Fibroblast of skin of right quadriceps (primary cell): Measurements from ENCODE around the gene LDHA.

Experiments used
- DNase-seq: peaks from one replicate; pipeline ENCODE4 v3.0.0-alpha.2; 2013

Gene LDHA

GRCh38 chr11:18394275-18394927, at the start of gene LDHA:
LDHA (plus strand) TSS chr11:18394563; CDS start chr11:18396843, 2,280 bp downstream.
- peak; percentile 97 for DNase-seq

- peak; percentile 84 for DNase-seq
Observed at GRCh38 chr11:18347471-18348125, 46.8 kb upstream of the LDHA start.

- DNase-seq = peak; percentile 36
Observed at GRCh38 chr11:18352581-18352980, 41.8 kb upstream of the LDHA start.

GRCh38 chr11:18358646-18359045, 35.7 kb upstream of the LDHA start:
- no peak for DNase-seq

- DNase-seq = no peak
Observed at GRCh38 chr11:18361154-18361553, 33.2 kb upstream of the LDHA start.

GRCh38 chr11:18364495-18365073, 29.8 kb upstream of the LDHA start:
- no peak for DNase-seq

GRCh38 chr11:18365741-18366140, 28.6 kb upstream of the LDHA start:
- DNase-seq = no peak

- no peak for DNase-seq
Observed at GRCh38 chr11:18366286-18366685, 28.1 kb upstream of the LDHA start.

- no peak for DNase-seq
Observed at GRCh38 chr11:18367431-18367830, 26.9 kb upstream of the LDHA start.

- peak; percentile 48 for DNase-seq
Observed at GRCh38 chr11:18368221-18368620, 26.1 kb upstream of the LDHA start.

- DNase-seq = no peak
Observed at GRCh38 chr11:18369398-18369797, 25.0 kb upstream of the LDHA start.

GRCh38 chr11:18371279-18371678, 23.1 kb upstream of the LDHA start:
- no peak for DNase-seq

- DNase-seq = no peak
Observed at GRCh38 chr11:18372201-18372600, 22.2 kb upstream of the LDHA start.

GRCh38 chr11:18374956-18375355, 19.4 kb upstream of the LDHA start:
- no peak for DNase-seq

GRCh38 chr11:18375941-18376340, 18.4 kb upstream of the LDHA start:
- DNase-seq = no peak

- no peak for DNase-seq
Observed at GRCh38 chr11:18379201-18379600, 15.2 kb upstream of the LDHA start.

GRCh38 chr11:18383388-18384156, 10.8 kb upstream of the LDHA start:
- peak; percentile 95 for DNase-seq

GRCh38 chr11:18384157-18384641, 10.2 kb upstream of the LDHA start:
- peak; percentile 67 for DNase-seq

- no peak for DNase-seq
Observed at GRCh38 chr11:18390088-18390487, 4.3 kb upstream of the LDHA start.

- no peak for DNase-seq
Observed at GRCh38 chr11:18392434-18393321, 1.7 kb upstream of the LDHA start.

- DNase-seq = no peak
Observed at GRCh38 chr11:18393581-18394274, 635 bp upstream of the LDHA start.
